Measurements from ENCODE around the gene DLG4.

The DLG4 gene

DNA sequence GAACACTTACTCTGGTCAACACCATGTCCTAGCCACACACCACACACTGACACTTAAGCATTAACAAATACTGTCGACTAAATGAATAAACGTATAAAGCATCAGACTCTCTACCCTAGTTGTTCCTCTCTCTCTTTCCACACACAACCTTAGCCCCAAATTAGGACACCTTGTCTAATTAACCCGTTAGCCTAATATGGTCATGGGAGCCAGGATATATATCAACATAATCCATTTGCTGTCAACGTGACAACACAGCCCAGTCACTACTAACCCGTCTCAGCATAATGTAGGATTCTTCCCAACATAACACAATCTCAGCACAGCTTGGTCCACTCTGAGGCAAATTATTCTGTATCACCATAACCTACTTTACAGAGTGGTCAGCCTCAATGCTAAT, 12.5 kb upstream of the DLG4 start:
- Histone ChIP-seq H2AFZ (ENCODE audit: low read length) (no peak overlapping the region), H3K79me2 (ENCODE audit: insufficient read depth, low read length) (peaks cover 78% of the 10 kb centered on the region), H3K4me1 (ENCODE audit: insufficient read depth, low read length, poor library complexity, severe bottlenecking) (peaks cover 27% of the 10 kb centered on the region), H3F3A (ENCODE audit: low read depth) (peaks cover 9% of the 10 kb centered on the region), H3K27me3 (ENCODE audit: insufficient read depth, low read length, poor library complexity, severe bottlenecking) (no peaks in the 10 kb centered on the region), H3K9me2 (replicated peaks; ENCODE audit: low read depth, low read length) (no peaks in the 10 kb centered on the region), H3K9me3 (ENCODE audit: insufficient read depth, low read depth, low read length) (no peaks in the 10 kb centered on the region), H3K9ac (ENCODE audit: low read depth, low read length, poor library complexity, severe bottlenecking) (peak overlapping the region; percentile 99), H3K4me3 (ENCODE audit: low read length, poor library complexity, severe bottlenecking) (peak overlapping the region; percentile 100), H4K20me1 (ENCODE audit: insufficient read depth, low read length, poor library complexity, severe bottlenecking) (peaks cover 40% of the 10 kb centered on the region), H3K36me3 (ENCODE audit: insufficient read depth, low read length) (peaks cover 48% of the 10 kb centered on the region; the same call in 1 of the 2 replicates), H3K4me2 (ENCODE audit: low read depth, low read length, poor library complexity, severe bottlenecking) (peak overlapping the region; percentile 98)
- TF ChIP-seq, protein P1, sequence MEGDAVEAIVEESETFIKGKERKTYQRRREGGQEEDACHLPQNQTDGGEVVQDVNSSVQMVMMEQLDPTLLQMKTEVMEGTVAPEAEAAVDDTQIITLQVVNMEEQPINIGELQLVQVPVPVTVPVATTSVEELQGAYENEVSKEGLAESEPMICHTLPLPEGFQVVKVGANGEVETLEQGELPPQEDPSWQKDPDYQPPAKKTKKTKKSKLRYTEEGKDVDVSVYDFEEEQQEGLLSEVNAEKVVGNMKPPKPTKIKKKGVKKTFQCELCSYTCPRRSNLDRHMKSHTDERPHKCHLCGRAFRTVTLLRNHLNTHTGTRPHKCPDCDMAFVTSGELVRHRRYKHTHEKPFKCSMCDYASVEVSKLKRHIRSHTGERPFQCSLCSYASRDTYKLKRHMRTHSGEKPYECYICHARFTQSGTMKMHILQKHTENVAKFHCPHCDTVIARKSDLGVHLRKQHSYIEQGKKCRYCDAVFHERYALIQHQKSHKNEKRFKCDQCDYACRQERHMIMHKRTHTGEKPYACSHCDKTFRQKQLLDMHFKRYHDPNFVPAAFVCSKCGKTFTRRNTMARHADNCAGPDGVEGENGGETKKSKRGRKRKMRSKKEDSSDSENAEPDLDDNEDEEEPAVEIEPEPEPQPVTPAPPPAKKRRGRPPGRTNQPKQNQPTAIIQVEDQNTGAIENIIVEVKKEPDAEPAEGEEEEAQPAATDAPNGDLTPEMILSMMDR (conservative IDR thresholded peaks at IDR 0.05; ENCODE audit: low read length): no peak
- no peak for TF ChIP-seq EZH2phosphoT487 (IDR thresholded peaks at IDR 0.05; ENCODE audit: borderline replicate concordance)

DNA sequence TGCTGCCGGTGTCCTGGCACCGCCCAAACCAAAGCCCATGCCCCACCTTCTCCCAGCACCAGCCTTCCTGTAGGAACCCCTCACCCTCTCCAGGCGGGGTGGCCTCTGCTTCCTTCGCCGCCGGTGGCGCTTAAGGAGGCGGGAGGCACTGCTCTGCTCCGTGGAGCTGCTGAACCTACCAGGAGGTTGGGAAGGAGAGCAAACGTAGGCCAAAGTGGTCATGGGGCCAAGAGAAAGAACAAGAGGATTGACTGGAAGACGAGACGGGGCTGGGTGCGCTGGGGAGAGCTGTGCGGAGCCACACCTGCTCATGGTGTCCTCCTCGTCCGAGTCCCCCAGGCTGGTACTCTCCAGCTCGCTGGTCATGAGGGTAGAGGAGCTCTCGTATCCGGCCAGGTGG, 9.9 kb upstream of the DLG4 start:
- Histone ChIP-seq H3K27me3 (ENCODE audit: insufficient read depth, low read length, poor library complexity, severe bottlenecking) (no peaks in the 10 kb centered on the region), H3K9ac (ENCODE audit: low read depth, low read length, poor library complexity, severe bottlenecking) (no peak overlapping the region), H3F3A (ENCODE audit: low read depth) (no peaks in the 10 kb centered on the region), H2AFZ (ENCODE audit: low read length) (no peak overlapping the region), H3K79me2 (ENCODE audit: insufficient read depth, low read length) (peaks cover 58% of the 10 kb centered on the region), H3K36me3 (ENCODE audit: insufficient read depth, low read length) (peaks cover 42% of the 10 kb centered on the region; the same call in 1 of the 2 replicates), H3K4me2 (ENCODE audit: low read depth, low read length, poor library complexity, severe bottlenecking) (no peak overlapping the region), H3K4me3 (ENCODE audit: low read length, poor library complexity, severe bottlenecking) (no peak overlapping the region), H3K9me3 (ENCODE audit: insufficient read depth, low read depth, low read length) (no peaks in the 10 kb centered on the region), H4K20me1 (ENCODE audit: insufficient read depth, low read length, poor library complexity, severe bottlenecking) (peaks cover 15% of the 10 kb centered on the region), H3K9me2 (replicated peaks; ENCODE audit: low read depth, low read length) (no peaks in the 10 kb centered on the region), H3K4me1 (ENCODE audit: insufficient read depth, low read length, poor library complexity, severe bottlenecking) (peaks cover 17% of the 10 kb centered on the region)
- no peak for TF ChIP-seq EZH2phosphoT487 (IDR thresholded peaks at IDR 0.05; ENCODE audit: borderline replicate concordance)
- TF ChIP-seq, protein P1 (conservative IDR thresholded peaks at IDR 0.05; ENCODE audit: low read length): no peak

DNA sequence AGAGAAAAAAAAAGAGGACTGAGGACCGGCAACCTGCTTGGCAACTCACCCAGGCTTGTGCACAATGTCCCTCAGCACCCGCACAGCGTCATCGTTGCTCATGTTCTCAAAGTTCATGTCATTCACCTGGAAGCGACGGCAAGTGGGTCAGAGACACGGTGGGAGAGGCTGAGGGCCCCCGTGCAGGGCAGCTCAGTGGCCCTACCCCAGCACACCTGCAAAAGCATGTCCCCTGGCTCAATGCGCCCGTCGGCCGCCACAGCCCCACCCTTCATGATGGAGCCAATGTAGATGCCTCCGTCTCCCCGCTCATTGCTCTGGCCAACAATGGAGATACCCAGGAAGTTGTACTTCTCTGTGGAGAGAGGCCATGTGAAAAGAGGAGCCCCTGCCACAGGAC, 9.3 kb upstream of the DLG4 start:
- no peak overlapping the region for H3K4me3 ChIP-seq (ENCODE audit: low read length, poor library complexity, severe bottlenecking)

More for the DNA sequence above, 9.3 kb upstream of the DLG4 start:
- H3K4me2 ChIP-seq (ENCODE audit: low read depth, low read length, poor library complexity, severe bottlenecking): no peak overlapping the region
- peaks cover 46% of the 10 kb centered on the region; the same call in 1 of the 2 replicates for H3K36me3 ChIP-seq (ENCODE audit: insufficient read depth, low read length)
- peaks cover 17% of the 10 kb centered on the region for H3K4me1 ChIP-seq (ENCODE audit: insufficient read depth, low read length, poor library complexity, severe bottlenecking)
- no peaks in the 10 kb centered on the region for H3F3A ChIP-seq (ENCODE audit: low read depth)
- no peak overlapping the region for H2AFZ ChIP-seq (ENCODE audit: low read length)
- no peak overlapping the region for H3K9ac ChIP-seq (ENCODE audit: low read depth, low read length, poor library complexity, severe bottlenecking)
- no peaks in the 10 kb centered on the region for H3K9me3 ChIP-seq (ENCODE audit: insufficient read depth, low read depth, low read length)
- TF ChIP-seq, protein P1 (conservative IDR thresholded peaks at IDR 0.05; ENCODE audit: low read length): no peak
- TF ChIP-seq EZH2phosphoT487 (IDR thresholded peaks at IDR 0.05; ENCODE audit: borderline replicate concordance): no peak
- H4K20me1 ChIP-seq (ENCODE audit: insufficient read depth, low read length, poor library complexity, severe bottlenecking): peaks cover 15% of the 10 kb centered on the region
- H3K79me2 ChIP-seq (ENCODE audit: insufficient read depth, low read length): peaks cover 54% of the 10 kb centered on the region
- H3K9me2 ChIP-seq (replicated peaks; ENCODE audit: low read depth, low read length): no peaks in the 10 kb centered on the region
- H3K27me3 ChIP-seq (ENCODE audit: insufficient read depth, low read length, poor library complexity, severe bottlenecking): no peaks in the 10 kb centered on the region

Measured in Loucy (cell line).